Gastrocnemius medialis (tissue), 4 donors: ENCODE data around the gene ABR.

Experiments used
- POLR2A ChIP-seq, 2 donors: fragments of 450-650 bp; IDR thresholded peaks; one replicate each; pipeline ENCODE4 v1.6.1; 2017; ENCODE audit warnings: antibody characterized with exemption in 2 of 2, mild to moderate bottlenecking in 2 of 2, moderate library complexity in 2 of 2
- TF ChIP-seq, protein P1 (sequence below), 5 experiments: fragments of 450-650 bp in 3 of 5; fragments of 200-600 bp in 2 of 5; sonication (generic) in 2 of 5; IDR thresholded peaks in 4 of 5; conservative IDR thresholded peaks in 1 of 5; 1 replicate in 4 of 5; 2 replicates in 1 of 5; pipeline ENCODE4 v1.5.1; 2016 to 2019; ENCODE audit warnings: antibody characterized with exemption in 5 of 5, mild to moderate bottlenecking in 3 of 5, moderate library complexity in 3 of 5

- TF ChIP-seq, protein P1, sequence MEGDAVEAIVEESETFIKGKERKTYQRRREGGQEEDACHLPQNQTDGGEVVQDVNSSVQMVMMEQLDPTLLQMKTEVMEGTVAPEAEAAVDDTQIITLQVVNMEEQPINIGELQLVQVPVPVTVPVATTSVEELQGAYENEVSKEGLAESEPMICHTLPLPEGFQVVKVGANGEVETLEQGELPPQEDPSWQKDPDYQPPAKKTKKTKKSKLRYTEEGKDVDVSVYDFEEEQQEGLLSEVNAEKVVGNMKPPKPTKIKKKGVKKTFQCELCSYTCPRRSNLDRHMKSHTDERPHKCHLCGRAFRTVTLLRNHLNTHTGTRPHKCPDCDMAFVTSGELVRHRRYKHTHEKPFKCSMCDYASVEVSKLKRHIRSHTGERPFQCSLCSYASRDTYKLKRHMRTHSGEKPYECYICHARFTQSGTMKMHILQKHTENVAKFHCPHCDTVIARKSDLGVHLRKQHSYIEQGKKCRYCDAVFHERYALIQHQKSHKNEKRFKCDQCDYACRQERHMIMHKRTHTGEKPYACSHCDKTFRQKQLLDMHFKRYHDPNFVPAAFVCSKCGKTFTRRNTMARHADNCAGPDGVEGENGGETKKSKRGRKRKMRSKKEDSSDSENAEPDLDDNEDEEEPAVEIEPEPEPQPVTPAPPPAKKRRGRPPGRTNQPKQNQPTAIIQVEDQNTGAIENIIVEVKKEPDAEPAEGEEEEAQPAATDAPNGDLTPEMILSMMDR (IDR thresholded peaks at IDR 0.05 in 4 of 5, conservative IDR thresholded peaks at IDR 0.05 in 1 of 5), result no peak
- no peak for TF ChIP-seq POLR2A (IDR thresholded peaks at IDR 0.05)
Observed at GRCh38 chr17:1134634-1135324, 45.0 kb downstream of the ABR start.
